ENCODE data around the gene PRKG1. TPM values are rescaled to one million over a fixed set of nuclear protein-coding genes. Genes with fewer than 3 reads are reported as not detected.

PRKG1 gene
- total RNA-seq, 1 donor from 2014 or later: 50.2 TPM

DNA sequence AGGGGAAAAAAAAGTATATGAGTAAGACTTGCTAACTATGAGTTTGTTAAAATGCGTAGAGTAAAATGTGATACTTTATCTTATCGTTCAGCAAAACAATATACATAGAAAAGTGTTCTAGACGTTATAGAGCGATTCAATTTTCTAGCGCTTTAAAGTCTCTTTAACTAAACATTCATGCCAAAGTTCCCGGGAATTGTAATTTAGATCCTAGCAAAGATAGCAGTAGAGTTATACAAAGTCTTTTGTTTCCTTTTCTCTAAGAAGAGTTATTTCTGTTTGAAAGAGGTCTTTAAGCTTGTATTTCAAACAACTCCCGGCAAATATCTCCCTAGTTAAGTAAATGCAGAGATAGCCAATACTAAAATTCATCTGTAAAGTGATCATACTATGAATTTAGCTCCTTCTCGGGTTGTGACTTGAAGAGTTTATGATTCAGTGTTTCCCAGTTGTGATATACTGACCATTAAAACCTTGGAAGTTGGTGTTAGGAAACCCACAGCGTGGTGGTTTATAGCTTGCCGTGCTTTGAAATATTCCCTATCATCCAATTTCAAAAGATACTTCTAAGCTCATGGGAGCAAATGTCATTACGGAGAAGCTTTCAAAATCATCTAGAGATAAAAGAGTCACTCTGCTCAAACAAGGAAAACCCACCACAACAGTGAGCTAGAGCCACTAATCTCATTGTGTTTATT is 453.4 kb downstream of the PRKG1 start:
- peak overlapping the region; percentile 4 to 14 for H3K4me3 ChIP-seq
- H3K36me3 ChIP-seq: no peaks in the 10 kb centered on the region
- H3K27me3 ChIP-seq: no peaks in the 10 kb centered on the region
- H3K27ac ChIP-seq: no peak overlapping the region
- intact Hi-C loops (cut with DNase I): no loop called here
- peaks cover 0 to 29% of the 10 kb centered on the region in 2 donors for H3K4me1 ChIP-seq
- DNase-seq (ENCODE audit: low spot score in 2 of 2): no peak
- no peaks in the 10 kb centered on the region for H3K9me3 ChIP-seq
- TF ChIP-seq, protein P1, sequence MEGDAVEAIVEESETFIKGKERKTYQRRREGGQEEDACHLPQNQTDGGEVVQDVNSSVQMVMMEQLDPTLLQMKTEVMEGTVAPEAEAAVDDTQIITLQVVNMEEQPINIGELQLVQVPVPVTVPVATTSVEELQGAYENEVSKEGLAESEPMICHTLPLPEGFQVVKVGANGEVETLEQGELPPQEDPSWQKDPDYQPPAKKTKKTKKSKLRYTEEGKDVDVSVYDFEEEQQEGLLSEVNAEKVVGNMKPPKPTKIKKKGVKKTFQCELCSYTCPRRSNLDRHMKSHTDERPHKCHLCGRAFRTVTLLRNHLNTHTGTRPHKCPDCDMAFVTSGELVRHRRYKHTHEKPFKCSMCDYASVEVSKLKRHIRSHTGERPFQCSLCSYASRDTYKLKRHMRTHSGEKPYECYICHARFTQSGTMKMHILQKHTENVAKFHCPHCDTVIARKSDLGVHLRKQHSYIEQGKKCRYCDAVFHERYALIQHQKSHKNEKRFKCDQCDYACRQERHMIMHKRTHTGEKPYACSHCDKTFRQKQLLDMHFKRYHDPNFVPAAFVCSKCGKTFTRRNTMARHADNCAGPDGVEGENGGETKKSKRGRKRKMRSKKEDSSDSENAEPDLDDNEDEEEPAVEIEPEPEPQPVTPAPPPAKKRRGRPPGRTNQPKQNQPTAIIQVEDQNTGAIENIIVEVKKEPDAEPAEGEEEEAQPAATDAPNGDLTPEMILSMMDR (IDR thresholded peaks at IDR 0.05): no peak

DNA sequence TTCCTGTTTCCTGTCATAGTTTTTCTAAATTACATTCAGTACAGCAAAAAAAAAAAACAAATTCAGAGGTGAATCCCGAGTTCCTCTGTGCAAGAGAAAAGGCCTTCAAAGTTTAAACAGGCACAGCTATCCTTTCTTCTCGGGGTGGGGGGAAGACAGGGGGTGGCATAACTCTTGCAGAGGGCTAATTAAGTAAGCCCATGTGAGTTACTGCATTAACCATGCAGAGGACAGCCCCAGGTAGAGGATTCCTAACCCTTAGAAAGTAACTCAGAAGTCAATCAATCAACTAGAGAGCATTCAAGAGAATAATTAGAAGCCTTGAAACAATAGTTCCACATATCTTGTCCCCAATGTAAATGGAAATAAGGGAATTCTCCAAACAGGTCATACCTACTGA is 454.2 kb downstream of the PRKG1 start:
- Histone ChIP-seq H3K27me3 (no peaks in the 10 kb centered on the region), H3K36me3 (no peaks in the 10 kb centered on the region), H3K4me1 (peaks cover 0 to 29% of the 10 kb centered on the region in 2 donors), H3K9me3 (no peaks in the 10 kb centered on the region), H3K27ac (no peak overlapping the region), H3K4me3 (no peak overlapping the region)
- no peak for DNase-seq (ENCODE audit: low spot score in 2 of 2)
- intact Hi-C loops (cut with DNase I): no loop called here
- TF ChIP-seq, protein P1 (IDR thresholded peaks at IDR 0.05): no peak

DNA sequence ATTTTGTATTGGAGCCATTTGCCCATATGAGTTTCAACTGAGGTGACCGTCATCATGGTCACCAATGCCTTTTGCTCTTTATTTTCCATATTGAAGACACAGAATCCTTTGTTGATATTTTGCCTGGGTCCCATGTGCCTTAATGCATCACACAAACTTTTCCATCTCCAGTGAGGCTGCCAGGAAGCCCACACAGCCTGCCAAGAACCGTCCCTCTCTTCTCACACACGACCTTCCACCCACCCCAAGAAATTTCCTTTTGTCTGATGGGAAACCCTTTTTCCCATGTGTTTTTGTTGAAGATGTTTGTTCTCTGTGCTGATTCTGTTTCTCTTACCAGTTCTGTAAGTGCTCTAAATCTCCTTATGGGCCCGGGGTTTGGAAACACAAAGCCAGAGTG is 456.3 kb downstream of the PRKG1 start:
- Histone ChIP-seq H3K4me3 (no peak overlapping the region), H3K36me3 (no peaks in the 10 kb centered on the region), H3K4me1 (peaks cover 0 to 22% of the 10 kb centered on the region in 2 donors), H3K27me3 (no peaks in the 10 kb centered on the region), H3K27ac (peak overlapping the region in 1 of 2 donors; percentile 16), H3K9me3 (no peaks in the 10 kb centered on the region)
- TF ChIP-seq, protein P1 (IDR thresholded peaks at IDR 0.05): no peak
- no peak for DNase-seq (ENCODE audit: low spot score in 2 of 2)
- intact Hi-C loops (cut with DNase I): no loop called here

DNA sequence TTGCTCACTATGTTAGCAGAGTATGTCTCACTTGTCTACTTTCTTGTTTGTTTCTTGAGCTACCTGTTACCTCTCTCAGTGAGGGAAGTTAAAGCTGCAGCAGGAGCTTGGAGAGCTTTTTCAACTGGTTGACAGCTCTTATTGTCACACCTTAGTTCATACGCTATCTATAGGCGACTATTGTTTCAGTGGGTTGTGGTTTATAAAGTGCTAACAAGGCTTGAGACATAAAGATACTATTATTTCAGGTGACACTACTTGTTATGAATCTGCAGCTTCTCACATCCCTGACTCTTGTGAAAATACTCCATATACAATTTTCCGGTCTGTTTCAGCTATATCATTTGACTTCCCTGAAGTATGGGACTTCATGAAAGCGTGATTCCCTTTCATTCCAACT is 457.8 kb downstream of the PRKG1 start:
- TF ChIP-seq, protein P1 (IDR thresholded peaks at IDR 0.05): no peak
- Histone ChIP-seq H3K27ac (no peak overlapping the region), H3K9me3 (no peaks in the 10 kb centered on the region), H3K27me3 (no peaks in the 10 kb centered on the region), H3K36me3 (no peaks in the 10 kb centered on the region), H3K4me3 (no peak overlapping the region), H3K4me1 (peaks cover 0 to 15% of the 10 kb centered on the region in 2 donors)
- intact Hi-C loops (cut with DNase I): no loop called here
- no peak for DNase-seq (ENCODE audit: low spot score in 2 of 2)

DNA sequence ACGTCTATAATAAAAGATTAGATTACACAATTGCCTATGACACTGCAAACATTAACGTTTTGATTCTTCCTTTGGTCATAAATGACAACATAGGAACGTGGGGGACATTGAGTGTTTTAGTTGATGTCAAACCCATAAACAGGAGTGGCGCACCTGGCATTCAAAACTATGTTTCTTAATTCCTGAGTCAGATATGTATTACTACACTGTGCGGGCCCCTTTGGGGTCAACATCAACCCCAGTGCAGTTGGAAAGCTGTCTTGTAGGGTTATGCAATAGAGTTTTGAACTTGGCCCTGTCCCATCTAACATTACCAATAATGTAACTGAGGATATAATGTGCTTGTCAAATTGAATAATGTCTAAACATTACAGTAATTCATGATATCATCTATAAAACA is 468.6 kb downstream of the PRKG1 start:
- intact Hi-C loops (cut with DNase I): no loop called here
- Histone ChIP-seq H3K9me3 (no peaks in the 10 kb centered on the region), H3K27ac (no peak overlapping the region), H3K4me1 (peaks cover 0 to 4% of the 10 kb centered on the region in 2 donors), H3K36me3 (no peaks in the 10 kb centered on the region), H3K4me3 (no peak overlapping the region), H3K27me3 (no peaks in the 10 kb centered on the region)
- TF ChIP-seq, protein P1 (IDR thresholded peaks at IDR 0.05): no peak
- no peak for DNase-seq (ENCODE audit: low spot score in 2 of 2)
